OCI-LY1 (cell line): Measurements from ENCODE around the gene FAM20C.

ENCODE experiments used
- H2AFZ ChIP-seq: fragments of 200-600 bp; sonication (generic), shearing (Covaris generic); 2 replicates; pipeline ENCODE4 v1.6.0; 2014; ENCODE audit warnings: antibody characterized with exemption, mild to moderate bottlenecking, low read length
- H3F3A ChIP-seq: fragments of 200-600 bp; sonication (generic), shearing (Covaris generic); 2 replicates; pipeline ENCODE4 v1.6.0; 2014; ENCODE audit warnings: mild to moderate bottlenecking, antibody characterized with exemption, low read length, moderate library complexity; ENCODE audit not compliant: insufficient read depth
- H3K27ac ChIP-seq: fragments of 200-600 bp; sonication (generic); 2 replicates; pipeline ENCODE4 v1.5.1; 2014; ENCODE audit warnings: low read length, mixed run types, mild to moderate bottlenecking, low read depth; ENCODE audit not compliant: poor library complexity, severe bottlenecking
- H3K27me3 ChIP-seq: fragments of 200-600 bp; sonication (generic); 2 replicates; pipeline ENCODE4 v1.6.0; 2014; ENCODE audit warnings: antibody characterized with exemption, mild to moderate bottlenecking, low read length, moderate library complexity; ENCODE audit not compliant: insufficient read depth
- H3K36me3 ChIP-seq: fragments of 200-600 bp; sonication (generic); 2 replicates; pipeline ENCODE4 v1.6.1; 2014; ENCODE audit warnings: mild to moderate bottlenecking, antibody characterized with exemption, low read length, moderate library complexity, mixed read lengths; ENCODE audit not compliant: insufficient read depth
- H3K4me1 ChIP-seq: fragments of 200-600 bp; sonication (generic); 2 replicates; pipeline ENCODE4 v1.5.1; 2014; ENCODE audit warnings: mild to moderate bottlenecking, low read length, moderate library complexity; ENCODE audit not compliant: insufficient read depth, severe bottlenecking
- H3K4me2 ChIP-seq: fragments of 200-600 bp; sonication (generic), shearing (Covaris generic); 2 replicates; pipeline ENCODE4 v1.6.1; 2014; ENCODE audit warnings: low read length
- H3K4me3 ChIP-seq: fragments of 200-600 bp; sonication (generic); 2 replicates; pipeline ENCODE4 v1.5.1; 2014; ENCODE audit warnings: low read length, low read depth, mild to moderate bottlenecking, mixed read lengths; ENCODE audit not compliant: poor library complexity, severe bottlenecking
- H3K79me2 ChIP-seq: fragments of 200-600 bp; shearing (Covaris generic); 2 replicates; pipeline ENCODE4 v1.6.1; 2016; ENCODE audit warnings: mixed run types, low read length, mixed read lengths; ENCODE audit not compliant: insufficient read depth
- H3K9ac ChIP-seq: fragments of 200-600 bp; sonication (generic), shearing (Covaris generic); 2 replicates; pipeline ENCODE4 v1.6.1; 2014; ENCODE audit warnings: mild to moderate bottlenecking, low read length, mixed read lengths
- H3K9me2 ChIP-seq: fragments of 200-600 bp; sonication (generic), shearing (Covaris generic); 2 replicates; pipeline ENCODE4 v1.6.1; 2014; ENCODE audit warnings: low read depth, mild to moderate bottlenecking, low read length, mixed read lengths
- H3K9me3 ChIP-seq: fragments of 200-600 bp; shearing (Covaris generic); 2 replicates; pipeline ENCODE4 v1.6.1; 2014; ENCODE audit warnings: low read length, mixed read lengths
- H4K20me1 ChIP-seq: fragments of 200-600 bp; sonication (generic), shearing (Covaris generic); 2 replicates; pipeline ENCODE4 v1.6.0; 2016; ENCODE audit warnings: mild to moderate bottlenecking, low read length; ENCODE audit not compliant: insufficient read depth
- EZH2 ChIP-seq: fragments of 200-600 bp; sonication (generic), shearing (Covaris generic); IDR thresholded peaks from 2 replicates; pipeline ENCODE4 v1.8.0; 2017; ENCODE audit warnings: borderline replicate concordance, mixed run types, mild to moderate bottlenecking, antibody characterized with exemption, low read length, moderate library complexity, mixed read lengths
- TF ChIP-seq, protein P1 (sequence below): fragments of 200-600 bp; sonication (generic), shearing (Covaris generic); IDR thresholded peaks from 2 replicates; pipeline ENCODE4 v1.5.1; 2017; ENCODE audit warnings: mild to moderate bottlenecking, antibody characterized with exemption, low read length, moderate library complexity, mixed read lengths

The FAM20C gene

GRCh38 chr7:167976-168791 is 24.2 kb upstream of the FAM20C start:
- no peaks in the 10 kb centered on the region for H3K36me3 ChIP-seq
- TF ChIP-seq, protein P1, sequence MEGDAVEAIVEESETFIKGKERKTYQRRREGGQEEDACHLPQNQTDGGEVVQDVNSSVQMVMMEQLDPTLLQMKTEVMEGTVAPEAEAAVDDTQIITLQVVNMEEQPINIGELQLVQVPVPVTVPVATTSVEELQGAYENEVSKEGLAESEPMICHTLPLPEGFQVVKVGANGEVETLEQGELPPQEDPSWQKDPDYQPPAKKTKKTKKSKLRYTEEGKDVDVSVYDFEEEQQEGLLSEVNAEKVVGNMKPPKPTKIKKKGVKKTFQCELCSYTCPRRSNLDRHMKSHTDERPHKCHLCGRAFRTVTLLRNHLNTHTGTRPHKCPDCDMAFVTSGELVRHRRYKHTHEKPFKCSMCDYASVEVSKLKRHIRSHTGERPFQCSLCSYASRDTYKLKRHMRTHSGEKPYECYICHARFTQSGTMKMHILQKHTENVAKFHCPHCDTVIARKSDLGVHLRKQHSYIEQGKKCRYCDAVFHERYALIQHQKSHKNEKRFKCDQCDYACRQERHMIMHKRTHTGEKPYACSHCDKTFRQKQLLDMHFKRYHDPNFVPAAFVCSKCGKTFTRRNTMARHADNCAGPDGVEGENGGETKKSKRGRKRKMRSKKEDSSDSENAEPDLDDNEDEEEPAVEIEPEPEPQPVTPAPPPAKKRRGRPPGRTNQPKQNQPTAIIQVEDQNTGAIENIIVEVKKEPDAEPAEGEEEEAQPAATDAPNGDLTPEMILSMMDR: no peak
- TF ChIP-seq EZH2: no peak
- H3K9me3 ChIP-seq: no peaks in the 10 kb centered on the region
- no peaks in the 10 kb centered on the region for H4K20me1 ChIP-seq
- no peak overlapping the region for H3K9ac ChIP-seq
- no peaks in the 10 kb centered on the region for H3K79me2 ChIP-seq
- H3K4me1 ChIP-seq: no peaks in the 10 kb centered on the region
- no peak overlapping the region for H3K4me2 ChIP-seq
- H3K27ac ChIP-seq: no peak overlapping the region
- no peaks in the 10 kb centered on the region for H3F3A ChIP-seq
- H3K4me3 ChIP-seq: no peak overlapping the region
- H3K27me3 ChIP-seq: no peaks in the 10 kb centered on the region
- no peaks in the 10 kb centered on the region for H3K9me2 ChIP-seq
- H2AFZ ChIP-seq: no peak overlapping the region

- Histone ChIP-seq H3K9ac (no peak overlapping the region), H3K4me3 (no peak overlapping the region), H3K4me1 (no peaks in the 10 kb centered on the region), H3K27ac (no peak overlapping the region), H2AFZ (no peak overlapping the region), H3K4me2 (no peak overlapping the region), H3K36me3 (no peaks in the 10 kb centered on the region), H3K27me3 (no peaks in the 10 kb centered on the region), H4K20me1 (no peaks in the 10 kb centered on the region), H3K9me3 (no peaks in the 10 kb centered on the region), H3K9me2 (no peaks in the 10 kb centered on the region), H3K79me2 (no peaks in the 10 kb centered on the region), H3F3A (no peaks in the 10 kb centered on the region)
- TF ChIP-seq, protein P1: no peak
- no peak for TF ChIP-seq EZH2
Observed at GRCh38 chr7:169276-170172, 22.8 kb upstream of the FAM20C start.

GRCh38 chr7:170551-171363 is 21.6 kb upstream of the FAM20C start:
- no peaks in the 10 kb centered on the region for H3K9me2 ChIP-seq

More at GRCh38 chr7:170551-171363, 21.6 kb upstream of the FAM20C start:
- Histone ChIP-seq H3K4me3 (no peak overlapping the region), H3F3A (no peaks in the 10 kb centered on the region), H3K79me2 (no peaks in the 10 kb centered on the region), H3K9ac (no peak overlapping the region), H2AFZ (no peak overlapping the region), H4K20me1 (no peaks in the 10 kb centered on the region), H3K27ac (no peak overlapping the region), H3K9me3 (no peaks in the 10 kb centered on the region), H3K36me3 (no peaks in the 10 kb centered on the region), H3K27me3 (no peaks in the 10 kb centered on the region), H3K4me2 (no peak overlapping the region), H3K4me1 (no peaks in the 10 kb centered on the region)
- TF ChIP-seq, protein P1: no peak
- no peak for TF ChIP-seq EZH2
